ENCODE data around the gene ATF4.

Gene ATF4

GRCh38 chr22:39489094-39490068 lies 31.0 kb upstream of the ATF4 start:
- Histone ChIP-seq H3K79me1 (ENCODE audit: low read depth, low read length) (peaks cover 1% of the 10 kb centered on the region), H2BK12ac (ENCODE audit: low read length) (no peak overlapping the region), H4K8ac (ENCODE audit: low read depth, low read length) (no peak overlapping the region), H3K4me1 (ENCODE audit: control insufficient read depth in 2 of 2, insufficient read depth in 1 of 2, low read depth in 1 of 2, low read length in 2 of 2) (peaks cover 0 to 2% of the 10 kb centered on the region in 2 donors), H2BK5ac (ENCODE audit: low read length) (no peak overlapping the region), H3K27me3 (ENCODE audit: control insufficient read depth in 3 of 3, insufficient read depth in 3 of 3, low read depth in 1 of 3, low read length in 3 of 3) (no peaks in the 10 kb centered on the region), H3K18ac (ENCODE audit: low read length) (no peak overlapping the region), H3K23ac (ENCODE audit: low read depth, low read length, poor library complexity) (no peak overlapping the region), H2BK15ac (ENCODE audit: low read length) (no peak overlapping the region), H3K9me3 (replicated peaks in 1 of 2; ENCODE audit: control insufficient read depth in 2 of 2, insufficient read depth in 1 of 2, low read depth in 1 of 2, low read length in 2 of 2) (no peaks in the 10 kb centered on the region), H2BK120ac (ENCODE audit: low read depth, low read length) (no peak overlapping the region), H3K9ac (ENCODE audit: low read depth, low read length, poor library complexity) (peak overlapping the region; percentile 57), H3K27ac (replicated peaks; ENCODE audit: low read length) (no peak overlapping the region), H3K4ac (ENCODE audit: low read length) (no peak overlapping the region), H3K4me2 (ENCODE audit: insufficient read depth, low read length, poor library complexity, severe bottlenecking) (no peak overlapping the region), H4K91ac (ENCODE audit: low read depth, low read length, poor library complexity) (no peak overlapping the region), H2AK5ac (ENCODE audit: low read depth, low read length) (no peak overlapping the region), H2AFZ (ENCODE audit: low read length) (peak overlapping the region; percentile 51), H3K14ac (ENCODE audit: low read length) (no peak overlapping the region), H3K4me3 (ENCODE audit: low read length in 2 of 2) (peak overlapping the region in 1 of 2 donors; percentile 33), H3K36me3 (replicated peaks in 1 of 2; ENCODE audit: control insufficient read depth in 2 of 2, insufficient read depth in 2 of 2, low read length in 2 of 2) (peaks cover 0 to 16% of the 10 kb centered on the region in 2 donors)
- DNase-seq (ENCODE audit: low spot score): no peak
- no CpG with 5 or more reads among the region's 17 CpGs for WGBS, 2 donors (ENCODE audit: extremely low coverage in 2 of 2, insufficient read length in 2 of 2, insufficient replicate concordance in 1 of 2)

- no peak overlapping the region for H3K23ac ChIP-seq (ENCODE audit: low read depth, low read length, poor library complexity)
- no peak overlapping the region for H3K14ac ChIP-seq (ENCODE audit: low read length)
- no peak overlapping the region for H3K4me2 ChIP-seq (ENCODE audit: insufficient read depth, low read length, poor library complexity, severe bottlenecking)
- no peak overlapping the region for H3K27ac ChIP-seq (replicated peaks; ENCODE audit: low read length)
- no peak overlapping the region for H2BK12ac ChIP-seq (ENCODE audit: low read length)
- peaks cover 0 to 16% of the 10 kb centered on the region in 2 donors for H3K36me3 ChIP-seq (replicated peaks in 1 of 2; ENCODE audit: control insufficient read depth in 2 of 2, insufficient read depth in 2 of 2, low read length in 2 of 2)
- peaks cover 1% of the 10 kb centered on the region for H3K79me1 ChIP-seq (ENCODE audit: low read depth, low read length)
- no peak overlapping the region for H3K9ac ChIP-seq (ENCODE audit: low read depth, low read length, poor library complexity)
- H2AK5ac ChIP-seq (ENCODE audit: low read depth, low read length): no peak overlapping the region
- H3K4me1 ChIP-seq (ENCODE audit: control insufficient read depth in 2 of 2, insufficient read depth in 1 of 2, low read depth in 1 of 2, low read length in 2 of 2): peaks cover 0 to 2% of the 10 kb centered on the region in 2 donors
- H4K8ac ChIP-seq (ENCODE audit: low read depth, low read length): peak overlapping the region; percentile 7
- no peak overlapping the region for H2BK15ac ChIP-seq (ENCODE audit: low read length)
- DNase-seq (ENCODE audit: low spot score): peak; percentile 56
- H2AFZ ChIP-seq (ENCODE audit: low read length): peak overlapping the region; percentile 51
- H3K18ac ChIP-seq (ENCODE audit: low read length): no peak overlapping the region
- no peak overlapping the region for H4K91ac ChIP-seq (ENCODE audit: low read depth, low read length, poor library complexity)
- H3K4ac ChIP-seq (ENCODE audit: low read length): no peak overlapping the region
- H3K27me3 ChIP-seq (ENCODE audit: control insufficient read depth in 3 of 3, insufficient read depth in 3 of 3, low read depth in 1 of 3, low read length in 3 of 3): no peaks in the 10 kb centered on the region
- H3K4me3 ChIP-seq (ENCODE audit: low read length in 2 of 2): no peak overlapping the region
- no CpG with 5 or more reads among the region's 13 CpGs for WGBS, 2 donors (ENCODE audit: extremely low coverage in 2 of 2, insufficient read length in 2 of 2, insufficient replicate concordance in 1 of 2)
- H2BK120ac ChIP-seq (ENCODE audit: low read depth, low read length): no peak overlapping the region
- no peak overlapping the region for H2BK5ac ChIP-seq (ENCODE audit: low read length)
- H3K9me3 ChIP-seq (replicated peaks in 1 of 2; ENCODE audit: control insufficient read depth in 2 of 2, insufficient read depth in 1 of 2, low read depth in 1 of 2, low read length in 2 of 2): no peaks in the 10 kb centered on the region
Observed at GRCh38 chr22:39490135-39490798, 30.1 kb upstream of the ATF4 start.

- Histone ChIP-seq H3K36me3 (replicated peaks in 1 of 2; ENCODE audit: control insufficient read depth in 2 of 2, insufficient read depth in 2 of 2, low read length in 2 of 2) (peaks cover 0 to 16% of the 10 kb centered on the region in 2 donors), H3K4me2 (ENCODE audit: insufficient read depth, low read length, poor library complexity, severe bottlenecking) (no peak overlapping the region), H3K4me3 (ENCODE audit: low read length in 2 of 2) (peak overlapping the region in 1 of 2 donors; percentile 18), H3K27ac (replicated peaks; ENCODE audit: low read length) (no peak overlapping the region), H3K9me3 (replicated peaks in 1 of 2; ENCODE audit: control insufficient read depth in 2 of 2, insufficient read depth in 1 of 2, low read depth in 1 of 2, low read length in 2 of 2) (no peaks in the 10 kb centered on the region), H3K79me1 (ENCODE audit: low read depth, low read length) (peaks cover 1% of the 10 kb centered on the region), H3K4me1 (ENCODE audit: control insufficient read depth in 2 of 2, insufficient read depth in 1 of 2, low read depth in 1 of 2, low read length in 2 of 2) (peaks cover 0 to 2% of the 10 kb centered on the region in 2 donors), H4K8ac (ENCODE audit: low read depth, low read length) (no peak overlapping the region), H3K23ac (ENCODE audit: low read depth, low read length, poor library complexity) (no peak overlapping the region), H2BK15ac (ENCODE audit: low read length) (no peak overlapping the region), H2BK5ac (ENCODE audit: low read length) (no peak overlapping the region), H2BK120ac (ENCODE audit: low read depth, low read length) (no peak overlapping the region), H3K4ac (ENCODE audit: low read length) (no peak overlapping the region), H2BK12ac (ENCODE audit: low read length) (no peak overlapping the region), H3K14ac (ENCODE audit: low read length) (no peak overlapping the region), H4K91ac (ENCODE audit: low read depth, low read length, poor library complexity) (peak overlapping the region; percentile 68), H2AFZ (ENCODE audit: low read length) (no peak overlapping the region), H2AK5ac (ENCODE audit: low read depth, low read length) (peak overlapping the region; percentile 13), H3K9ac (ENCODE audit: low read depth, low read length, poor library complexity) (no peak overlapping the region), H3K18ac (ENCODE audit: low read length) (no peak overlapping the region), H3K27me3 (ENCODE audit: control insufficient read depth in 3 of 3, insufficient read depth in 3 of 3, low read depth in 1 of 3, low read length in 3 of 3) (no peaks in the 10 kb centered on the region)
- WGBS, 2 donors (ENCODE audit: extremely low coverage in 2 of 2, insufficient read length in 2 of 2, insufficient replicate concordance in 1 of 2): no CpG with 5 or more reads among the region's 9 CpGs
- DNase-seq (ENCODE audit: low spot score): no peak
Observed at GRCh38 chr22:39490966-39491680, 29.2 kb upstream of the ATF4 start.
